IMR-90 (cell line): ENCODE measurements around the gene MECP2. TPM values are rescaled to one million over a fixed set of nuclear protein-coding genes. Genes with fewer than 3 reads are reported as not detected.
A peak's percentile ranks its signal among the peaks of the same experiment; 100 is the strongest.

Source experiments
- ATAC-seq: fragments of 200-7000 bp; cut with Tn5 transposase; 2 replicates; pipeline ENCODE4 v1.9.1; 2020; ENCODE audit warnings: low read depth, mild to moderate bottlenecking, moderate library complexity
- BruUV-seq: library from RNA; stranded (reverse); fragments of 400-500 nt; replicated peaks from 2 replicates; lab custom pipeline; 2021; lab: Mats Ljungman, UMichigan
- CTCF ChIA-PET: fragments of 300-600 bp; formaldehyde crosslinking; extraction: SDS; loops from one replicate; lab custom pipeline; 2021; ENCODE audit warnings: antibody characterized with exemption; lab: Yijun Ruan, JAX
- POLR2A ChIA-PET: fragments of 300-600 bp; sonication (Branson Sonifier 250); formaldehyde crosslinking; loops from one replicate; lab custom pipeline; 2022; ENCODE audit warnings: antibody characterized with exemption; ENCODE audit not compliant: unreplicated experiment; lab: Charles Lee
- DNase-seq: peaks from one replicate; pipeline ENCODE4 v3.0.0; 2013
- H2AFZ ChIP-seq: replicated peaks from 2 replicates; pipeline ENCODE3; 2013; ENCODE audit warnings: low read length, mild to moderate bottlenecking; ENCODE audit not compliant: poor library complexity
- H2AK5ac ChIP-seq: 2 replicates; pipeline ENCODE4 v1.6.1; 2013; ENCODE audit warnings: low read depth, low read length, inconsistent platforms
- H2AK9ac ChIP-seq: replicated peaks from 2 replicates; pipeline ENCODE3; 2013; ENCODE audit warnings: mild to moderate bottlenecking, low read depth, low read length, moderate library complexity; ENCODE audit not compliant: poor library complexity
- H2BK120ac ChIP-seq: 2 replicates; pipeline ENCODE4 v1.6.1; 2013; ENCODE audit warnings: low read depth, low read length, inconsistent platforms
- H2BK15ac ChIP-seq: 3 replicates; pipeline ENCODE4 v1.6.1; 2013; ENCODE audit warnings: low read depth, low read length, inconsistent platforms
- H2BK20ac ChIP-seq: 2 replicates; pipeline ENCODE4 v1.6.1; 2013; ENCODE audit warnings: low read depth, mild to moderate bottlenecking, inconsistent platforms, low read length, moderate library complexity
- H2BK5ac ChIP-seq: 2 replicates; pipeline ENCODE4 v1.6.1; 2013; ENCODE audit warnings: mild to moderate bottlenecking, low read depth, low read length, inconsistent platforms; ENCODE audit not compliant: poor library complexity, severe bottlenecking
- H3K14ac ChIP-seq: replicated peaks from 2 replicates; pipeline ENCODE4 v1.6.1; 2013; ENCODE audit warnings: low read depth, low read length, inconsistent platforms
- H3K18ac ChIP-seq: 2 replicates; pipeline ENCODE4 v1.6.1; 2013; ENCODE audit warnings: low read depth, low read length, control low read depth
- H3K23ac ChIP-seq: 2 replicates; pipeline ENCODE4 v1.6.1; 2013; ENCODE audit warnings: low read depth, low read length, inconsistent platforms
- H3K27ac ChIP-seq: 2 replicates; pipeline ENCODE4 v1.5.1; 2013; ENCODE audit warnings: mild to moderate bottlenecking, control low read depth, low read length; ENCODE audit not compliant: insufficient read depth
- H3K27me3 ChIP-seq: 2 replicates; pipeline ENCODE4 v1.6.1; 2013; ENCODE audit warnings: low read length; ENCODE audit not compliant: control insufficient read depth, insufficient read depth
- H3K36me3 ChIP-seq: 2 replicates; pipeline ENCODE4 v1.6.1; 2013; ENCODE audit warnings: low read length, mixed read lengths; ENCODE audit not compliant: control insufficient read depth, insufficient read depth
- H3K4ac ChIP-seq: 2 replicates; pipeline ENCODE4 v1.6.1; 2013; ENCODE audit warnings: low read depth, low read length, inconsistent platforms
- H3K4me1 ChIP-seq: 2 replicates; pipeline ENCODE4 v1.6.1; 2013; ENCODE audit warnings: low read length, mixed read lengths; ENCODE audit not compliant: control insufficient read depth, insufficient read depth
- H3K4me2 ChIP-seq: 2 replicates; pipeline ENCODE4 v1.6.1; 2013; ENCODE audit warnings: low read depth, mild to moderate bottlenecking, control low read depth, low read length, moderate library complexity
- H3K4me3 ChIP-seq: 2 replicates; pipeline ENCODE4 v1.5.1; 2013; ENCODE audit warnings: low read depth, mild to moderate bottlenecking, control low read depth, low read length, moderate library complexity; ENCODE audit not compliant: insufficient read depth
- H3K56ac ChIP-seq: 2 replicates; pipeline ENCODE4 v1.6.1; 2013; ENCODE audit warnings: low read length, inconsistent platforms; ENCODE audit not compliant: insufficient read depth; ENCODE audit errors: extremely low read depth
- H3K79me1 ChIP-seq, 2 experiments: 2 replicates each; pipeline ENCODE4 v1.6.1; 2013; ENCODE audit warnings: low read length in 2 of 2, inconsistent platforms in 1 of 2, low read depth in 1 of 2
- H3K9ac ChIP-seq: 2 replicates; pipeline ENCODE4 v1.6.1; 2013; ENCODE audit warnings: low read depth, low read length, control low read depth
- H3K9me1 ChIP-seq: 2 replicates; pipeline ENCODE4 v1.6.1; 2013; ENCODE audit warnings: low read length, inconsistent platforms; ENCODE audit not compliant: insufficient read depth
- H3K9me3 ChIP-seq: 2 replicates; pipeline ENCODE4 v1.6.1; 2013; ENCODE audit warnings: low read length; ENCODE audit not compliant: control insufficient read depth, insufficient read depth
- H4K20me1 ChIP-seq: 2 replicates; pipeline ENCODE4 v1.6.1; 2013; ENCODE audit warnings: low read length, inconsistent platforms; ENCODE audit not compliant: insufficient read depth
- H4K5ac ChIP-seq: 2 replicates; pipeline ENCODE4 v1.6.1; 2013; ENCODE audit warnings: mild to moderate bottlenecking, low read depth, low read length, control low read depth
- H4K8ac ChIP-seq, 2 experiments: 2 replicates each; pipeline ENCODE4 v1.6.1; 2013; ENCODE audit warnings: low read depth in 2 of 2, low read length in 2 of 2, control low read depth in 1 of 2, inconsistent platforms in 1 of 2
- H4K91ac ChIP-seq: 2 replicates; pipeline ENCODE4 v1.6.1; 2013; ENCODE audit warnings: low read depth, low read length, inconsistent platforms; ENCODE audit not compliant: insufficient read depth
- NFE2L2 ChIP-seq: fragments of 150-350 bp; IDR thresholded peaks from 2 replicates; pipeline ENCODE4 v1.6.1; 2016; ENCODE audit warnings: low read depth, mild to moderate bottlenecking, low read length
- POLR2A ChIP-seq: IDR thresholded peaks from 2 replicates; pipeline ENCODE4 v1.6.1; 2012; ENCODE audit warnings: mild to moderate bottlenecking, low read depth, low read length
- RCOR1 ChIP-seq: IDR thresholded peaks from 2 replicates; pipeline ENCODE4 v1.6.1; 2012; ENCODE audit warnings: mild to moderate bottlenecking, low read length, improper control_type of control experiment; ENCODE audit not compliant: insufficient replicate concordance
- RFX5 ChIP-seq: IDR thresholded peaks from 2 replicates; pipeline ENCODE4 v1.8.0; 2012; ENCODE audit warnings: low read depth, mild to moderate bottlenecking, low read length, moderate library complexity
- WGBS, 2 experiments: methylation state at CpG; one replicate each; pipeline versions ENCODE4 v1.1.5 to v1.1.7; 2013; ENCODE audit warnings: missing lambda C conversion rate in 2 of 2; ENCODE audit not compliant: insufficient read length in 1 of 2; ENCODE audit errors: extremely low coverage in 2 of 2; 5-methylcytosine and 5-hydroxymethylcytosine counted together
- dilution Hi-C: fragments of 300-500 bp; cut with HindIII; formaldehyde crosslinking; loops from one replicate; pipeline ENCODE4 v1.14.3; 2018; ENCODE audit warnings: low sequenced_read_pairs; ENCODE audit not compliant: unreplicated experiment
- in situ Hi-C: fragments of 300-500 bp; cut with MboI; formaldehyde crosslinking; loops from 3 replicates; pipeline ENCODE4 v1.14.3; 2019; ENCODE audit warnings: low sequenced_read_pairs, inconsistent platforms, mixed read lengths
- intact Hi-C: fragments of 100-400 bp; cut with micrococcal nuclease; formaldehyde crosslinking; loops from 2 replicates; pipeline ENCODE4 v1.10.0; 2022
- polyA plus RNA-seq, 3 experiments: library from polyadenylated mRNA; depleted of rRNA; stranded (reverse); fragments of >200 nt; gene quantifications; 2 replicates each; pipeline ENCODE4 v1.2.3, GENCODE V29; 2012; ENCODE audit warnings: low replicate concordance in 1 of 3
- total RNA-seq: library from RNA; depleted of rRNA; stranded (reverse); fragments of >200 nt; gene quantifications from 2 replicates; pipeline ENCODE4 v1.2.3, GENCODE V29; 2012

MECP2 gene
- total and polyA plus RNA-seq, 2 of the 4 experiments (the other 2 are of a cell fraction) = 8.4 to 10.1 TPM

GRCh38 chrX:154017766-154018517 lies 79.6 kb downstream of the MECP2 start (continued):
- no peak for TF ChIP-seq NFE2L2

GRCh38 chrX:154016366-154017076 lies 81.0 kb downstream of the MECP2 start:
- intact Hi-C loops = no loop called here

More at GRCh38 chrX:154016366-154017076, 81.0 kb downstream of the MECP2 start:
- Histone ChIP-seq H3K4me2 (no peak overlapping the region), H3K4me1 (peaks cover 16% of the 10 kb centered on the region), H2BK5ac (no peak overlapping the region), H3K9me1 (no peaks in the 10 kb centered on the region), H3K4me3 (no peak overlapping the region), H3K36me3 (peaks cover 20% of the 10 kb centered on the region), H2AK9ac (peak overlapping the region; percentile 85), H3K14ac (no peak overlapping the region), H4K5ac (no peak overlapping the region), H3K56ac (no peak overlapping the region), H3K9ac (no peak overlapping the region), H4K8ac (no peak overlapping the region), H3K9me3 (no peaks in the 10 kb centered on the region), H4K20me1 (no peaks in the 10 kb centered on the region), H2BK120ac (no peak overlapping the region), H2BK20ac (no peak overlapping the region), H3K27ac (no peak overlapping the region), H2AK5ac (no peak overlapping the region), H2AFZ (no peak overlapping the region), H3K4ac (no peak overlapping the region), H3K27me3 (no peaks in the 10 kb centered on the region), H3K18ac (no peak overlapping the region), H4K91ac (no peak overlapping the region), H3K23ac (no peak overlapping the region), H2BK15ac (no peak overlapping the region), H3K79me1 (peaks cover 0 to 13% of the 10 kb centered on the region in 2 experiments; a peak in 2 of 4 replicates)
- no peak for TF ChIP-seq RFX5
- no peak for TF ChIP-seq RCOR1
- no peak for TF ChIP-seq POLR2A
- no peak for TF ChIP-seq NFE2L2
- ATAC-seq = no peak
- ChIA-PET POLR2A (no interaction called here), CTCF (no interaction called here)
- no peak for DNase-seq
- BruUV-seq = no TSS peak
- in situ Hi-C loops (no loop called here), dilution Hi-C loops (no loop called here)
- WGBS, 2 experiments = 88% methylated on average over 8 of the region's 24 CpGs; no CpG with 5 or more reads in 1 of the 2 experiments
